ENCODE measurements around the gene MAN2B1.
"Not testable (repeated sequence)": the region's sequence is repeated elsewhere in the genome, so short reads cannot be mapped to it uniquely, and the experiment has no call there.

MAN2B1 gene

GRCh38 chr19:12657966-12658365 is 8.6 kb downstream of the MAN2B1 start:
- DNase-seq: no peak

- DNase-seq: no peak
Observed at GRCh38 chr19:12656899-12657571, 9.5 kb downstream of the MAN2B1 start.

DNA sequence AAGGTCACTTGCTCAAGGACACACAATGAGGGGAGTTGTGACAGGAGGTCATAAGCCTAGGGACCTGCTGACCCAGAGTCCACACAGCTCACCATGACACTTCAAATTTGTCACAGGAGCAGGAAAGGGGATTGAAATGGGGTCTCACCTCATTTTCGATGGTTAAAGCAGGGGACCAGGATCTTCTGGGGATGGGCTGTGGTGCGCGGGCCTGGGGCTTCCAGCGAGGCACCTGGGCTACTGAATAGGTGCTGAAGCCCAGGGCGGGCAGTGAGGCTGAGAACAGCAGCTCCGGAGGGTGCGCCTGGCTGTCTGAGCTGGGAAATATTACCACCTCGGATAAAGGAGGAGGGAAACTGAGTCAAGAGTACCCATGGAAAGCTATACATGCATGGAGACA is 11.0 kb downstream of the MAN2B1 start:
- DNase-seq: no peak

DNA sequence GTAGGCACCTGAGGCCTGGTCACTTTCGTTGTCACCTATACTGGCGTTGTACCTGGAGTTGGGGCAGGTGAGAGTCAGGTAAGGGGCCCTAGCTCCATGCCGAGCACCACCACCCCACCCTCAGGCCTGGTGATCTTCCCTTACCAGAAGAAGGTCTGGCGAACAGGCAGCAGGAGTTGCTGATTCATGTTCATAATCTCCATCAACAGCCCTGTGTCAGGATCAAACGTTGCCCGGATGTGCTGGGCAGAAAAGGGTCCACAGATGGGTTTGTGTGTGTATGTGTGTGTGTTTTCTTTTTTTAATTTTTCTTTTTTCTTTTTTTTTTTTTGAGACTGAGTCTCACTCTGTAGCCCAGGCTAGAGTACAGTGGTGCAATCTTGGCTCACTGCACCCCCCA is 14.3 kb downstream of the MAN2B1 start:
- DNase-seq: no peak

GRCh38 chr19:12649941-12650340 is 16.6 kb downstream of the MAN2B1 start:
- DNase-seq: no peak

- peak in 1 of 14 donors; percentile 7 for DNase-seq
Observed at GRCh38 chr19:12648088-12648487, 18.5 kb downstream of the MAN2B1 start.

DNA sequence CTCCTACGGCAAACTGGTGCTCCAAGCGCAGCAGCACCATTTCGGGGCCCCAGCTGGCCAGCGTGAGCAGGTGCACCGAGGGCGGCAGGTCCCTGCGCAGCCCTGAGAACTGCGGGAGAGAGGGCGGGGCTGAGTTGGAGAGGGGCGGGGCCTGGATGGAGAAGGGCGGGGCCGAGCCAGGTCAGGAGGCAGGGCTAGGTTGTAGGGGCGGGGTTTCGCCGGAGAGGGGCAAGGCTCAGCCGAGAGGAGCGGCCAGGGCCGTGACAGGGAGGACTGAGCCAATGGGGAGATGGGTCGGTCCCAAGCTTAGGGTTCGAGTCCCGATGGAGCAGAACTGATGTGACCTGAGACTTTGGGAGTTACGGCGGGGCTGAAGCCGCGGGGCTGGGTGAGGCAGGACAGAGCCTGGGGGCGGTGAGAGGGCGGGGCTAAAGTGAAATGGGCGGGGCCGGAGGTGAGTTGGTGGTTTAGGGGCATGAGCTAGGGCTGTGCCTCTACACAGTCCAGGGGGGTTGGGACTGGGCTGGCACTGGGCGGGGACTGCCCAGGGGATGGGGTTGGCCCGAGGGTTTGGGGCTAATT is 19.0 kb downstream of the MAN2B1 start:
- DNase-seq: peak in 3 of 14 donors; percentile 5 to 35 (median 16)

DNA sequence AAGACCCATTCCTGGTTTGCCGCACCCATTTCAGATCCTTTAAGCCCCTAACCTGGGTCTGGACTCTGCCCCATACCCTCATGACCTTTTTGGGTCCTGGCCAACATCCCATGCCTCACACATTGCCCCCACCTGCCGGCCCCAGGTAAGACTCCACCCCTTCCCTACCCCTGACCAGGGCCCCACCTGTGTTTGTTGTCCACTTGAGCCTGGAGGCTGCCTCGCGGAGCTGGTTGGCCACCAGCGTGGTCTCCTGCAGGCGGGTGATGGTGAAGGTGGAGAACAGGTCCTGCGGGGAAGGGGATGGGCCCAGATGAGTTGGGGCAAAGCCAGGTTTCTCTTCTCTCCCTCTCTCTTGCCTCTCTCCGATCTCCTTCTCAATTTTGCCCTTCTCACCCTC is 19.5 kb downstream of the MAN2B1 start:
- DNase-seq: no peak

DNA sequence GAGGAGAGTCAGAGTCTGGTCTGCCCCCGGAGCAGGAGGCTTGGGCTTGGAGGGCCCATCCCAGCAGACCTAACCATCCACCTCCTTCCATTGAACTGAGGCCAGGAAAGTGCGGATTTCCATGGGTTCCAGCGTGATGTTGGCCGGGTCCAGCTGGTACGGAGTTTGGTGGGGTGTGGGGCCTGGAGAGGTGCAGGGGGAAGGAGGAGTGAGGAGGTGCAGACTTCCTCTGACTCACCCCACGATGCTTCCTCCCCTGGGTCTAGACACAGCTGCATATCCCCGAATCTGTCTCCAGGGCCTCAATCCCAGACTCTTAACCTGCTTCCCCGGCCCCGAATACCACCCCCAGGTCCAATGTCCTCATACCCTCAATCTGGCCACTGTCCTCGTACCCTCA is 20.0 kb downstream of the MAN2B1 start:
- no peak for DNase-seq

- not testable (repeated sequence) for DNase-seq
Observed at GRCh38 chr19:12643716-12644115, 22.8 kb downstream of the MAN2B1 start.

- no peak for DNase-seq
Observed at GRCh38 chr19:12642506-12642905, 24.0 kb downstream of the MAN2B1 start.

- DNase-seq: no peak
Observed at GRCh38 chr19:12641456-12641855, 25.1 kb downstream of the MAN2B1 start.

- peak in 12 of 14 donors; percentile 25 to 65 (median 50) for DNase-seq
Observed at GRCh38 chr19:12639901-12640613, 26.5 kb downstream of the MAN2B1 start.

GRCh38 chr19:12638611-12639182 is 27.8 kb downstream of the MAN2B1 start:
- DNase-seq: no peak

- no peak for DNase-seq
Observed at GRCh38 chr19:12636631-12637030, 29.9 kb downstream of the MAN2B1 start.

DNA sequence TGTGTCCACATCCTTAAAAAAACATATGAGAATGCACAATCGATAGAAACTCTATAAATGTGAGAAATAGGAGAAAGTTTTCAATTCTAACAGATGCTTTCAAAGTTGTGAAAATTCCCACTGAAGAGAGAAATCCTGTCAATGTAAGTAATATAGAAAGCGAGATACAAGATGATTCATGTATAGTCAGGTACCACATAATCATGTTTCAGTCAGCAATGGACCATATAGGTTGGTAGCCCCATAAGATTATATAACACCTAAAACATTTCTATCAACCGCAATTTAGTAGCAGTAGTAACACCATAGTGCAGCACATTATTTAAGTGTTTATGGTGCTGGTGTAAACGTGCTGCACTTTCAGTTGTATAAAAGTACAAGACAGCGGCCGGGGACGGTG is 37.3 kb downstream of the MAN2B1 start:
- no peak for DNase-seq

- no peak for DNase-seq
Observed at GRCh38 chr19:12628040-12629022, 38.2 kb downstream of the MAN2B1 start.

DNA sequence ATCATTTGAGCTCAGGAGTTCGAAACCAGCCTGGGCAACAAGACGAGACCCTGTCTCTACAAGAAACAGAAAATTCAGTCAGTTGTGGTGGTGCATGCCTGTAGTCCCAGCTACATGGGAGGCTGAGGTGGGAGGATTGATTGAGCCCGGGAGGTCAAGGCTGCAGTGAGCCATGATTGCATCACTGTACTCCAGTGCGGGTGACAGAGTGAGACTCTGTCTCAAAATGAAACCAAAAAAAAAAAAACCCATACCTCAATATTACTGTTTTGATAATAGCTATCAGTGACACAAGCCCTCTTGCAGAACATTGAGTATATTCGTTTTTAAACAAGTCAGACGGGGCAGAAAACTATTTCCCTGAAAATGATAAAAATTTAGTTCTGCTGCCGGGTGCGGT is 39.6 kb downstream of the MAN2B1 start:
- no peak for DNase-seq

GRCh38 chr19:12623361-12624031 is 43.0 kb downstream of the MAN2B1 start:
- no peak for DNase-seq

DNA sequence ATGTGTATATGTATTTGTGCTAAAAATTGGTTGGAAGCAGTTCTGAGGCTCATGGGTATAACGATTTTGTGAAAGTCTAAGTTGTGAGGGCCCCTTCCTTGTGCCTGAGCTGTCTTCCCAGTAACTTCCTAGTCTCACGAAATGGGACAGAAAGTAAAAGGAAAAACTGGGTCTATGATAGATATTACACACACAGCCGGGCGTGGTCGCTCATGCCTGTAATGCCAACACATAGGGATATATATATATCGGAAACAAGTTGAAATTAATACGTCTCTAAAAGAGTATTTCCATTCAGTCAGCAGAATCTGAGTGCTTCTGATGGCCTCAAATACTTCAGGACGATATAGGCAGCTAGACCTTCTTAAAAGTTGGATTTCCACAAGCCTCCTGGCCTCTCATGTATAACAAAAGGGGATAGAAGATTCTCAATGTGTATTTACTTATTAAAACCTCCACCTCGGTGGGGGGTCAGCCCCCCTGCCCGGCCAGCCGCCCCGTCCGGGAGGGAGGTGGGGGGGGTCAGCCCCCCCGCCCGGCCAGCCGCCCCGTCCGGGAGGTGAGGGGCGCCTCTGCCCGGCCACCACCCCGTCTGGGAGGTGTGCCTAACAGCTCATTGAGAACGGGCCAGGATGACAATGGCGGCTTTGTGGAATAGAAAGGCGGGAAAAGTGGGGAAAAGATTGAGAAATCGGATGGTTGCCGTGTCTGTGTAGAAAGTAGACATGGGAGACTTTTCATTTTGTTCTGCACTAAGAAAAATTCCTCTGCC is 45.1 kb downstream of the MAN2B1 start:
- not testable (repeated sequence) for DNase-seq

GRCh38 chr19:12617646-12618045 is 48.9 kb downstream of the MAN2B1 start:
- no peak for DNase-seq
